ENCODE data around the gene PP2D1.
"Not testable (repeated sequence)": the region's sequence is repeated elsewhere in the genome, so short reads cannot be mapped to it uniquely, and the experiment has no call there.

Gene PP2D1

GRCh38 chr3:20037255-20037996, 25.4 kb upstream of the PP2D1 start:
- no peak overlapping the region for H3K9ac ChIP-seq (ENCODE audit: insufficient read length)
- H3K36me3 ChIP-seq (ENCODE audit: insufficient read depth, low read length): no peaks in the 10 kb centered on the region
- DNase-seq (ENCODE audit: low read depth, low spot score): no peak
- no peak overlapping the region for H3K4me3 ChIP-seq
- TF ChIP-seq EZH2 (IDR thresholded peaks at IDR 0.05) (no peak), POLR2AphosphoS5 (IDR thresholded peaks at IDR 0.05; ENCODE audit: borderline replicate concordance, low read depth, low read length) (no peak), FOXP2 (optimal IDR thresholded peaks at IDR 0.05; ENCODE audit: control extremely low read depth, extremely low read length, insufficient read depth) (no peak)
- H3K27ac ChIP-seq: no peak overlapping the region
- H3K9me3 ChIP-seq (ENCODE audit: low read depth, low read length): no peaks in the 10 kb centered on the region

GRCh38 chr3:20035019-20035418, 23.0 kb upstream of the PP2D1 start:
- Histone ChIP-seq H3K36me3 (ENCODE audit: insufficient read depth, low read length) (no peaks in the 10 kb centered on the region), H3K4me3 (no peak overlapping the region), H3K9me3 (ENCODE audit: low read depth, low read length) (no peaks in the 10 kb centered on the region), H3K9ac (ENCODE audit: insufficient read length) (no peak overlapping the region), H3K27ac (no peak overlapping the region)
- no peak for DNase-seq (ENCODE audit: low read depth, low spot score)
- TF ChIP-seq FOXP2 (optimal IDR thresholded peaks at IDR 0.05; ENCODE audit: control extremely low read depth, extremely low read length, insufficient read depth): no peak

- H3K9me3 ChIP-seq (ENCODE audit: low read depth, low read length); H3K36me3 ChIP-seq (ENCODE audit: insufficient read depth, low read length); H3K9ac ChIP-seq (ENCODE audit: insufficient read length); H3K27ac ChIP-seq; H3K4me3 ChIP-seq; DNase-seq (ENCODE audit: low read depth, low spot score): not testable (repeated sequence)
Measured at GRCh38 chr3:20031939-20032338, 19.9 kb upstream of the PP2D1 start.

GRCh38 chr3:20028905-20029331, 16.9 kb upstream of the PP2D1 start:
- H3K27ac ChIP-seq: no peak overlapping the region
- DNase-seq (ENCODE audit: low read depth, low spot score): no peak
- no peaks in the 10 kb centered on the region for H3K9me3 ChIP-seq (ENCODE audit: low read depth, low read length)
- no peak overlapping the region for H3K9ac ChIP-seq (ENCODE audit: insufficient read length)
- no peak overlapping the region for H3K4me3 ChIP-seq
- TF ChIP-seq POLR2AphosphoS5 (IDR thresholded peaks at IDR 0.05; ENCODE audit: borderline replicate concordance, low read depth, low read length) (no peak), EZH2 (IDR thresholded peaks at IDR 0.05) (no peak), FOXP2 (optimal IDR thresholded peaks at IDR 0.05; ENCODE audit: control extremely low read depth, extremely low read length, insufficient read depth) (no peak)
- no peaks in the 10 kb centered on the region for H3K36me3 ChIP-seq (ENCODE audit: insufficient read depth, low read length)

- no peak overlapping the region for H3K9ac ChIP-seq (ENCODE audit: insufficient read length)
- no peak overlapping the region for H3K27ac ChIP-seq
- DNase-seq (ENCODE audit: low read depth, low spot score): no peak
- TF ChIP-seq POLR2AphosphoS5 (IDR thresholded peaks at IDR 0.05; ENCODE audit: borderline replicate concordance, low read depth, low read length) (no peak), EZH2 (IDR thresholded peaks at IDR 0.05) (no peak), FOXP2 (optimal IDR thresholded peaks at IDR 0.05; ENCODE audit: control extremely low read depth, extremely low read length, insufficient read depth) (no peak)
- no peak overlapping the region for H3K4me3 ChIP-seq
- H3K9me3 ChIP-seq (ENCODE audit: low read depth, low read length): no peaks in the 10 kb centered on the region
- H3K36me3 ChIP-seq (ENCODE audit: insufficient read depth, low read length): no peaks in the 10 kb centered on the region
Measured at GRCh38 chr3:20027136-20027535, 15.1 kb upstream of the PP2D1 start.

- H3K9me3 ChIP-seq (ENCODE audit: low read depth, low read length): no peaks in the 10 kb centered on the region
- TF ChIP-seq EZH2 (IDR thresholded peaks at IDR 0.05) (no peak), FOXP2 (optimal IDR thresholded peaks at IDR 0.05; ENCODE audit: control extremely low read depth, extremely low read length, insufficient read depth) (no peak), POLR2AphosphoS5 (IDR thresholded peaks at IDR 0.05; ENCODE audit: borderline replicate concordance, low read depth, low read length) (no peak)
- no peak overlapping the region for H3K4me3 ChIP-seq
- no peak overlapping the region for H3K9ac ChIP-seq (ENCODE audit: insufficient read length)
- H3K27ac ChIP-seq: no peak overlapping the region
- DNase-seq (ENCODE audit: low read depth, low spot score): no peak
- no peaks in the 10 kb centered on the region for H3K36me3 ChIP-seq (ENCODE audit: insufficient read depth, low read length)
Measured at GRCh38 chr3:20023623-20024405, 11.8 kb upstream of the PP2D1 start.

GRCh38 chr3:20022954-20023622, 11.0 kb upstream of the PP2D1 start:
- no peak for DNase-seq (ENCODE audit: low read depth, low spot score)
- no peak overlapping the region for H3K9ac ChIP-seq (ENCODE audit: insufficient read length)
- no peak for TF ChIP-seq FOXP2 (optimal IDR thresholded peaks at IDR 0.05; ENCODE audit: control extremely low read depth, extremely low read length, insufficient read depth)
- TF ChIP-seq POLR2AphosphoS5 (IDR thresholded peaks at IDR 0.05; ENCODE audit: borderline replicate concordance, low read depth, low read length): no peak
- no peak for TF ChIP-seq EZH2 (IDR thresholded peaks at IDR 0.05)
- H3K4me3 ChIP-seq: no peak overlapping the region
- no peaks in the 10 kb centered on the region for H3K36me3 ChIP-seq (ENCODE audit: insufficient read depth, low read length)
- no peak overlapping the region for H3K27ac ChIP-seq
- no peaks in the 10 kb centered on the region for H3K9me3 ChIP-seq (ENCODE audit: low read depth, low read length)

- not testable (repeated sequence) for H3K36me3 ChIP-seq (ENCODE audit: insufficient read depth, low read length); H3K9ac ChIP-seq (ENCODE audit: insufficient read length); H3K9me3 ChIP-seq (ENCODE audit: low read depth, low read length); H3K27ac ChIP-seq; DNase-seq (ENCODE audit: low read depth, low spot score); H3K4me3 ChIP-seq
Measured at GRCh38 chr3:20016076-20016475, 4.0 kb upstream of the PP2D1 start.
